GM18867 (cell line): ENCODE measurements around the gene TRAPPC2L.
A peak's percentile ranks its signal among the peaks of the same experiment; 100 is the strongest.

Experiments used
- ATAC-seq: cut with Tn5 transposase; IDR thresholded peaks from one replicate; pipeline ENCODE4 v1.9.1; 2021; ENCODE audit warnings: mild to moderate bottlenecking, moderate library complexity; ENCODE audit not compliant: unreplicated experiment

Gene TRAPPC2L

DNA sequence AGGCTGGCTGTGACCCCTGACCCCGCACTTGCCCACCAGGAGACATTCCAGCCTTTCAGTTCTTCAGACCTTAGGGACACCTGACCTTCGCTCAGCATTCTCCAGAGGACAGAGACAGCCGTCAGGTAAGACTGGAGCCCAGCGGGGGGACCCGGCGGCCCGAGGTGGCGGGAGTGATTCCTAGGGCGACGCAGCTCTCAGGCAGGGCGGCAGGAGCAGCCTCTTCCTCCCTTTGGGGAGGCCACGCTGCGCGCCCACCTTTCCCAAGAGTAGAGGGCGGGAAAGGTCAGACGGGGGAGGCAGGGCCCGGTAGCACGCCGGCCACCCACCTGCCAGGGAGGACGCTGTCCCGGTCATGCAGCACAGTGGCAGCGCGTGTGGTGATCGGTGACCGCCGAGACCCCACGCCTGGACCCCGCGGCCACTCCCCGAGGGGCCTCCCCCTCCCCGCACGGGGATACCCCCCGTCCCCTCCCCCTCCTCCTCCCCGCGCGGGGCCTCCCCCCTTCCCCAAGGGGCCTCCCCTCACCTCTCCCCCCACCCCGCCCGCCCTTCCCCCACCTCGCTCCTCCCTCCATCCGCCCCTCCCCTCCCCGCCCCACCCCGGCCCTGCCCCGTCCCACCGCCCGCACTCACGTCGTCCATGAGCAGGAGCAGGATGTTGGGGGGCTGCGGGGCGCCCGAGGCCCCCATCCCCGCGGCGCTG lies 652 bp upstream of the TRAPPC2L start:
- ATAC-seq, result no peak

DNA sequence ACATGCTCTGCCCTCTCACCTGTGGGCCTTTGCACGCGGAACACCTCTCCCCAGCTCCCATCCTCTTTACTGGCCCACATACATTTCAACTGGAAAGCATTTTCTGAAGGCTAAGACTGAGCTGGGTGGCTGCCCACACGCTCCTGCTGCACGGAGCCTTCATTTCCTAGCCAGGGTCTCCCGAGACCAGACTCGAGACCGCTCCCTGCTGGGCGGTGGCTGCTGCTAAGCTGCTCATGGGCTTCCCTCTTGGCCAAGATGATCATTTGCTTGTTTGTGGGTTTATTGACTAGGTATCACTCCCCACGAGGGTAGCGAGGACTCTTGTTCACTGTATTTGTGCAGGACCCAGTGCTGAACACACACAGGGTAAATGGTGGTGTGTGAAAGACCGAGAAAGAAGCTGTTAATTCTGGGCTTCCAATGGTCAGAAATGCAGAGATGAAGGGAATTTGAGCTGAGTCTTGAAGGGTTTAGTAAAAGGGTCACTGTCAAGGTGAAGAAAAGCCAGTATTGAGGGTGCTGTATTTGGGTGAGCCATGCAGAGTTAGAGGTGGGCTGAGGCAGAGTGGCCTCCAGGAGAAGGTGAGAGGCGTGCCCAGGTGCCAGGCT lies 907 bp downstream of the TRAPPC2L start:
- peak; percentile 37 for ATAC-seq

DNA sequence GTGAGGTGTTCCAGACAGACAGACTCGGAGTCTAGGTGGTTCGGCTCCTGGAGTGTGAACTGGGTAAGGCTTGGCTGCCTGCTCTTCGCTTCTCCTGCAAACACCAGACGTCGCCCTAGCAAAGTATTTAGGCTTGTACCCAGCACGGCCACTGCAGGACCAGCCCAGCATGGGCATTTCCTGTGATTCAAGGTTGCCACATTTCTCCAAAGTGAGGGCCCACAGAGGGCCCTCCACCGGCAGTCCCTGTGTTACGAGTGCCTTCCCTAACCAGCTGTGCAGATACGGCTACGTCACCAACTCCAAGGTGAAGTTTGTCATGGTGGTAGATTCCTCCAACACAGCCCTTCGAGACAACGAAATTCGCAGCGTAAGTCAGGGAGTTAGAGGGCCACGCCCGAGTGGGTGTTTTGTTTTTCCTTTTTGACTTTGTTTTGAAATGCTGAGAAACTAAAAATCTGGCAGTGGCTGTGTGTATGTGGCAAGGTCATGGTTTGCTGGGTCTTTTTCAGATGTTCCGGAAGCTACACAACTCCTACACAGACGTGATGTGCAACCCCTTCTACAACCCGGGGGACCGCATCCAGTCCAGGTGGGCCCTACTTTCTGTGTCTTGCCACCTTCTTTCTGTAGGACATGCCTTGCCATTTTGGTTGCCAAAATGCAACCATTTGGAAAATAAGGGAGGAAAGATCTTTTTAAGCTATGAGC lies 2.6 kb downstream of the TRAPPC2L start:
- no peak for ATAC-seq

DNA sequence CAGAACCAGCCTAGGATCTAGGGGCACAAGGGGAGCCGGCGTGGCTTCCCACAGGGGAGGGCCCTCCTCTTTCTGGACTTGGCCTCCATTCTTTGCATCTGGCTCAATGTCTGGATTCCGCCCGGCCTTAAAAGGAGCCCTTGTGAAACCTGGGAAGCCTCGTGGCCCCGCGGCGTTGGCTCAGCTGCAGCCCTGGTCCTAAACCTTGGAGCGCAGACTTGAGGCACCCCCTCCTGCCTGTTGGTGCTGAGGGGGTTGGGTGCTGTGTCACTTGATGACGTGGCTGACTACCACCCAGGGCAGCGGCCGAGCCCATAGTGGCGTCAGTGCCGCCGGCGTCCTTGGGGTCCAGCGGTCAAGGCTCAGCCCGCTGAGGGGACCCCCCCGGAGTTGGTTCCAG lies 4.4 kb downstream of the TRAPPC2L start:
- ATAC-seq, result no peak

DNA sequence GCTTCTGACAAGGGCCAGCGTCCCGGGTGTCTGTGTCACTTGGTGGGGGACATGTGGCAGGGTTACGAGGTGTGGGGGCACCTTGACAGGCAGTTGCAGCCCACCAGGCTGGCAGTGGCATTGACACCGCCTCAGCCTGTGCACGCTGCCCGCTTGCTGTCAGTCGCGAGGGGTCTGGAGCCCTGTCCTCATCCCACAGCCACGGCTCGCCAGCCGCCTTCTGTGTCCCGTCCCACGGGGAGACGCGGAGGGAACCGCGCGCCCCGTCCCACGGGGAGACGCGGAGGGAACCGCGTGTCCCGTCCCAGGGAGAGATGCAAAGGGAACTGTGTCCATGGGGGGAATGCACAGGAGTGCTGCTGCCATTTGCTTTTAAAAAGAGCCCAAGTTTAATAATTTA lies 6.0 kb downstream of the TRAPPC2L start:
- ATAC-seq, result no peak

DNA sequence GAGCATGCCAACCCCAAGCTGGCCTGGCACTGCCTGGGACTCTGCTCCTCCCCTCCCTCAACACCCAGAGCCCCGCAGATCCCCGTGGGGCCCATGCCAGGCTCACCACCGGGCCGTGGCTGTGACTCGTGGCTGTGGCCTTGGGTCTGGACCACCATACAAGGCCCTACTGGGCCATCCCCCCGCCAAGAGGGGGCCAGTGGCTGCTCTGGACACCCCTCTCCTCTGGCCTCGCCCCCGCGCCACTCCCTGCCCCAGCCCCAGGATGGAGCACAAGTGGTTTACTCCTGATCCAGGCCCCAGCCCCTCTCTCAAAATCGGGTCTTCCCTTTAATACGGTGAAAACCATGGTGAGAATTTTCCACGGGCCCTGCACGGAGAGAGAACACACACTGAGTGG lies 6.5 kb downstream of the TRAPPC2L start:
- no peak for ATAC-seq

DNA sequence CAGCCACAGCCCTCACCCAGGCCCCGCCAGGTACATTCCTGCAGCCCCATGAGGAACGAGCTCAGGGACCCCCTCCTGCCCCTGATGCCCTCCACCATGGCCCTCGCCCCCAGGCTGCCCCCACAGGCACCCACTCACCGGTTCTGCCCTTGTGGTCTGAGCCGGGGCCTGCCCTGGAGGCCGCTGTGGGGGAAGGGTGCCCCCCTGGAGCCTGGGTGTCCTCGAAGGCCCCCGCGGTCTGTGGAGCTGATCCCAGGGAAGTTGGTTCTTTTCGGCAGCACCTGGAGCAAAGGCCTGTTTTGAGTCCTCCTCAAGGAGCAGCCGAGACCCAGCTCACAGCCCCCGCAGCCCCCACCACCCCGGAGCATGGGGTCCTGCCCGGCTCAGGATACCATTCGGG lies 7.2 kb downstream of the TRAPPC2L start:
- ATAC-seq, result no peak

DNA sequence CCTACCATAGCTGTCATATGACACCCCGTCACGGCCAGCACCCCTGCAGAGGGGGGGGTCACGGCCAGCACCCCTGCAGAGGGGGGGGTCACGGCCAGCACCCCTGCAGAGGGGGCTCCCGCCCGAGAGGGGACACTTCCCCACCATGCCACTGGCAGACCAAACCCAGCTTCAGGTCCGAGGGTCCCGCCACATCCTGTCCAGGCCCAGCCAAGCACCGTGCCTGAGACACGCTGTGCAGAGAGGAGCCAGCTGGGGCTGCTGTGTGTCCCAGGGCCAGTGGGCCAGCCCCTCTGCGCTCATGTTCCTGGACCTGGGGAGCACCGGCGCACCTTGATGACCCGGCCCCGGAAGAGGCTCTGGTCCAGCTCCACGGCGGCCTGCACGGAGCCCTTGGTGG lies 7.6 kb downstream of the TRAPPC2L start:
- no peak for ATAC-seq

DNA sequence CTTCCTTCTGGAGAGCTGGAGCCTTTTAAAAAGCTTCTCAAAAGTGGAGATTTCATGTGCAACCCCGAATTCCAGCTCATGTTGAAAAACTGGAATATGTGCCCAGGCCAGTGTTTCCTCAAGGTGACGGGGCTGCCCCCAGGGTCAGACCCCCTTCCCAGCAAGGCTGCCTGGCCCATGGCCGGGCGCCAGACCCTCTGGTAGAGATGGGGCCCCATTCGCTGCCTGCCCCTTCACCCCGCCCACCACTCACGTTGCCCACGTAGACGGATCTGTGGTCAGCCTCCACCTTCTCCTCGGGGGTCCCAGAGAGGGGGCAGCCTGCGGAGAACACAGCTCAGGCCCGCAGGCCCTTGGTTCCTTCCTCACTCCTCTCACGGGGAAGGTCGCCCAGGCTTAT lies 8.4 kb downstream of the TRAPPC2L start:
- no peak for ATAC-seq

DNA sequence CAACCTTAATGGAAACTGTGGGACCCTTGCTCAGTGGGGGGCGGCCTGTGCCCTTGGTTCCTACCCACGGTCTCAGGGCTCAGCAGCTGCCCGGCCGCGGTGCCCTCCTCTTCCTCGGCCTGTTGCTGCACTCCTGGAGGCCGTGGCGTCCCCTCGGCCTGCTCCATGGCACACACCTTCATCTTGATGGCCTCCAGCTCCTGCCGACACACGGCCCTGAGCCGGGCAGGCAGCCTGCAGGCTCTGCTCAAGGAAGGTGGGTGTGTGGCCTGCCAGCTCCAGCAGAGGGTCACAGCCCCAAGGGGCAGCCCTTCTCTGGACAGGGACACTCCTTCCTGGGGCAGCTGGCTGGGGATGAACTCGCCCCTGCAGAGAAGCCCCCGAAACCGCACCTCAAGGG lies 8.8 kb downstream of the TRAPPC2L start:
- no peak for ATAC-seq

DNA sequence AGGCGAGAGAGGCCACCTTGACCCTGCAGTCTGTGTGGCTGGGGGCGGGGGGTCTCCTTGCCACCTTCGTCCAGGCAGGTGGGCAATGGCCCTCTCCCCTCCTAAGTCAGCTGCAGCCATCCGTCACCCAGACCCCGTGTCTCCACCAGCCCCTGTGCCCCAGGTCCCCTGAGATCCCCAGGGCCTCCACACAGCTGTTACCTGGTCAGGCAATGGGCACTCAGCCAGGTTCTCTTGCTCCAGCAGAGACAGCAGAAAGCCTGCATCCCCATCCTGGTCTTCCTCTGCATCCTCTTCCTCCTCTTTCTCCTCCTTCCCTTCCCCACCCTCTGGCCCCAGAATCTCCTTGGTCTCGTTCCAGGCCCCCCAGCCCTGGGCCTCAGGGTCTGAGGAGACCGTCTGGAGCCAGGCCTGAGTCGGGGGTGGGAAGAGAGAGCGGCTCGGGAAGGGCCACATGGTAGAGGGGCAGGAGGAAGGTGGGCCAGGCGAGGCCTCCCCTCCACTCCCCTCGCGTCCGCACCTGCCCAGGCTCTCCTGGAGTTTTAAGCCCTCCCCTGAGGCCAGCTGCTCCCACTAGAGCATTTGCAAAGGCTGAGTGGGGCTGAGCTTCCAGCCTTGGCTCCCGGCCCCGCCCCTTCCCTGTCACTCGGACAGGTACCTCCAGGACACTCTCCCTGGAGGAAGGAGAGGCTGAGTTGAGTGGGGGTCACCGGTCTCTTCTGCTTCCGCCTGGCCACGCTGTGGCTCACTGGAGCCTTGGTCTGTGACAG lies 9.4 kb downstream of the TRAPPC2L start, which contains the start of gene PABPN1L:
TSS of gene PABPN1L (minus strand) at position 510 of the 770 bp plus-strand sequence. CDS start at position 456, 54 bp downstream.
- no peak for ATAC-seq

DNA sequence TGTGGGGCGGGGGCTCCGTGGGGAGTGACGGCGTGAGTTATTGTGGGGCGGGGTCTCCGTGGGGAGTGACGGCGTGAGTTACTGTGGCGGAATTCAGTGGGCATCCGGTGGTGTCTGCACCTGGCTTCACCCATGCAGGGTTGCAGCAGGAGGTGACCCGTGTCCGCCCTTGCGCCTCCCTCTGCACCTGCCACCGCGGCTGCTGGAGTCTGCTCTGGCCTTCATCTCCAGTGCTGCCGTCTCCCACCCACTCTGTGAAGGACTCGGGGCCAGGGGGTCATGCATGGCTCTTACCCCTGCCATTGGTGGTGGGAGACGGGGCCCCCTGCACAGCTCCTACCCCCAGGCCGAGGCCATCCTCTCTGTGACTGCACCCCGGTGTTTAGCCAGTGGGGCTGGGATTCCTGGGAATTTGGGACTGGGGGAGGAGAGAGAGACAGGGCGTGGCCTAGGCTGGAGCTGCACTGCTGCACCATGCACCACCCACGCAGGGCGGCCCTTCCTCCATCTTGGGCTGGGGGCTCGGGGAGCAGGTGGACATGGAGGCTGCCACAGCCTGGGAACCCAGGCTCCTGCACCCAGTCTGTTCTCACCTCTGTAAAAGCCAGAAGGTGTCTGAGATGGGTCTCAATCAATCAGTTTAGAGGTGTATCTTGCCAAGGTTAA lies 10.8 kb downstream of the TRAPPC2L start:
- no peak for ATAC-seq

DNA sequence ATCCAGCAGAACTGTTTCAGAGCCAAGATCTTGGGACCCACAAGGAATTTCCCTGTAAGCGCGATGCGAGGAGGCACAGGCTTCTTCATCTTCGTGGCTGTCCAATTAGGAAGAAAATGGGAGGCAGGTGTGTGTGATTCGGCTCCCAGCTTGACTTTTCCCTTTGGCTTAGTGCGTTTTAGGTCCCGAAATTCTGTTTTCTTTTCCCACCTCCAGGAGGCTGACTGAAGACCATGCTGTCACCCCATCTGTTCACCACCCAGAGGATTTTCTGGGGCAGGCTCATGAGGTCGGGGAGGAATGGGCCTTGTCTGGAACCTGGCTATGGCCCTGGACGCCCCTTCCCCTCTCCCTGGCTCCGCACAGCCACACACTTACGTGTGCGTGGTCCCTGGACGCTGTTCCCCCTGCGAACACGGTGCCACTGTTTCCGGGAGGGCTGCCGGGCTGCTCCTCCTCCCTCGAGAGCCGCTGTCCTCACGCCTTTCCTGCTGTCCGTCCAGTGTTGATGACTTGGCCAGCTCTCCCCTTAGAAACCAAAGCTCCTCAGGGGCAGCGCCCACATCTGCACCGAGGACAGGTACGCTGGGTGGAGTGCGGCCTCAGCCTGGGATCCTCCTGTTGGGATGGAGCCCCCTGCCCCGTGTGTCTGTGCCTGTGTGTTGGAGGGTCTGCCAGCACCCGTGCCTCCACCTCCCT lies 12.2 kb downstream of the TRAPPC2L start:
- no peak for ATAC-seq

DNA sequence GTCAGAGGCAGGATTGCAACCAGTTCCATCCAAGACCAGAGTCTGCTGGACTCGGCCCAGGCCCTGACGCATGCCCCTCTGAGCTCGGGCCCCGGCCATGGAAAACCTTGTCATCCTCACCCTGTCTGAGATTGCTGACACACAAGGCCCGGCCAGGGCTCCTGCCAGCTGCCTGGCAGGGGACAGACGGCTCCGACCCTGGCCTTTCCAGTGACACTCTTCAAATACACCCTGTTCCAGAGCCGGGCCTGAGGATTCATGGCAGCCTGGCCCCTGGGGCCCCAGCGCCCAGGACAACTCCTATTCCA lies 12.7 kb downstream of the TRAPPC2L start:
- no peak for ATAC-seq

DNA sequence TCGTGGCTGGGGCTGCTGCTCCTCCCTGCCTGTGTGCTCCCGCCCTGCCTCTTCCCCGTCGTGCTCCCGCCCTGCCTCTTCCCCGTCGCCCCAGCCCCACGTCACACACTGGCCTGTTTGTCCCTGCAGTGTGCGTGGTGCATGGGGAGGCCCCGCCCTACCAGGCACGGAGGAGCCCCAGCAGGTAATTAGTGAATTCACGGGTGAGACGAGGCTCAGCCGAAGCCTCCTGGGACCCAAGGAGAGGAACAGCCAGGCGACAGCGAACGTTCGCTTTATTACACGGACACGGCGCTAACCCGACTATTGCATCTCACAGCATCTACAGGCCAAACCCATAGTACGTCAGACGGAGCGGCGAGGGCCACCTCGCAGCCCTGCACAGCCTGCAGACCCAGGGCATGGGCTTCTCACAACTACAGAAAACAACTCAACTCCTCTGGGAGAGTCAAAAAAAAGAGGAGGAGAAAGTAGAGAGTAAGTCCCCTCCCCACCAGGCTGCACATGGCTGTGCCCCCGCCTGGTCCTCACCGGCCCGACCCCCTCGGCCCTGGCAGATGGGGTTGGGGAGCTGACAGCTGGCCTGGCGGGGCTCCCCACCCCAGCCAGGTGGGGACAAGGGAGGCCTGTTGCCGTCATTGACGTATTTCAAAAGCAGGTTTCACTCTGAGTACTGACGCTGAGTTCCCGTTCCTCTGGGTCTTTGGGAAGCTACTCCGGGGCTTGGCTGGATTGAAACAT lies 13.9 kb downstream of the TRAPPC2L start:
- no peak for ATAC-seq

DNA sequence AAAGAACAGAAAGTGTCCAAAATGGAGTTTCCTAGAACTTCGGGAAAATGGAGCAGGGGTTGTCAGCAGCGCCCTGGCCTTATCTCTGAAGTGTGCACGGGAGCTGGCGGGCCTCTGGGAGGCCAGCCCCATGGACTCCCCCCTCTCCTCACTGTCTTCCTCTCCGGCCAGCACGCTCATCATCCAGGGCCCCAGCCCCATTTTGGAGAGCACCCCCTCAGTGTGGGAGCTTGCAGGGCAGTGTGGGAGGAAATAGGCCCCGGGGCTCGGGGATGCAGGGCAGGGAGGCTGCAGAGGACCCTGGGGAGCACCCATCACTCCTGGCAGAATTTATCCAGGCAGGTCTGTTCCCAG lies 14.4 kb downstream of the TRAPPC2L start:
- no peak for ATAC-seq

DNA sequence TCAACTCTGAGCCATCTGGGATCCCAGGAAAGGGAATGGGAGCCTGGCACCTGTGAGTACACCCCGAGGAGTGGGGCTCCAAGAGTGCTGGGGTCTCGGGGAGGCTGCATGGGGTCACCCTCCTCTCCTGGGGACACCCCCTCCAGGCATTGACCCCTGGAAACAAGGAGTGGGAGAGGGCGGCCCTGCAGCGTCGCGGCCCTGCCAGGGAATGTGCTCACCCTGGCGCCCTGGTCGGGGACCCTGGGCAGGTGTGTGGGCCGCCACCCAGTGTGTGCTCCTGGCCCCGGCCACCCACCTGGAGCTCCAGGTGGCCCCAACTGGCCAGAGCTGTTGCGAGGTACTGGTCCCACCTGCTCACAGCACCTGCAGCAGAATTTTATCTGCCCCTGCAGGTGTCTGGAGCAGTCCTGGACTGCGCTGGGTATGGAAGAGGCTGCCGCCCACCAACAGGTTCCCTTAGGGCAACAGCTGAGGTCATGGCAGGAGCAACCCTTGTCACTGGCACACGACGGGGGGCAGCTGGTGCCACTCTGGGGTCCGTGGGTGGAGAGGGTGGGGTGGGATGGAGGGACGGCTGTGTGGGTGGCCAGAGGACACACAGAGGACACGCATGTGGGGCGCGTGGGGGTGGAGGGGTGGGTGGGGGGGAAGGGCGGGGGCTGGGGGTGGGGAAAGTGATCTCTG lies 14.9 kb downstream of the TRAPPC2L start:
- ATAC-seq, result no peak

DNA sequence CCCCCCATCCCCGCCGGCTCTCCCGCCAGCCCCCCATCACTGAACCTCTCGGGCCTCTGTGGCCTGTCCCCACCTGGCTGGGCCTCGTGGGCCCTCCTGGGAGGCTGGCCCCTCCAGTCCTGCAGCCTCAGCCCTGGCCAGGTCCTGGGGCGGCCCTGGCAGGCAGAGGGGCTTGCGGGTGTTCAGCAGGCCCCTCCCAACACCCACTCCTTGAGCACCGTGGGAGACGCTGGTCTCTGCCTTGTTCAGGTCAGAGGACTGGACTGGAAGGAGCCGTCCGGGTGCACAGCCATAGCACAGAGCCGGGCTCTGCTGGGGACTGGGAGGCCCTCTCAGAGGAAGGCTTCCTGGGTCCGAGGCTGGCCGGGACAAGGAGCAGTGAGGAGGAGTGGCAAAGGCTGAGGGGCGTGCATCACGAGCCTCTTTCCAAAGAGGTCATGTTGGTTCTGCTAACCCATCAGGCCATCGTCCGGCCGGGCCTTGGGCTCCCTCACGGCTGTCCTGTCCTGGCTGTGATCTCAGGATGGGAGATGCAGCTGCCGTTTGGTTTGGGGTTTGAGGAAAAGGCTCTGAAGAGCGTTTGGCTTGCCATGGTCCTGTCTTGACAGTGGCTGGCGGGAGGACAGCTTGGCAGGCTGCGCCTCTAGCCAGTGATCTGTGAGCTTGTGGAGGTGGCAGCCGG lies 15.9 kb downstream of the TRAPPC2L start:
- ATAC-seq, result no peak
